Measurements from ENCODE around the gene RMDN3. TPM values are rescaled to one million over a fixed set of nuclear protein-coding genes. Genes with fewer than 3 reads are reported as not detected.

Gene RMDN3
- total RNA-seq, 1 donor, result 19.9 TPM

DNA sequence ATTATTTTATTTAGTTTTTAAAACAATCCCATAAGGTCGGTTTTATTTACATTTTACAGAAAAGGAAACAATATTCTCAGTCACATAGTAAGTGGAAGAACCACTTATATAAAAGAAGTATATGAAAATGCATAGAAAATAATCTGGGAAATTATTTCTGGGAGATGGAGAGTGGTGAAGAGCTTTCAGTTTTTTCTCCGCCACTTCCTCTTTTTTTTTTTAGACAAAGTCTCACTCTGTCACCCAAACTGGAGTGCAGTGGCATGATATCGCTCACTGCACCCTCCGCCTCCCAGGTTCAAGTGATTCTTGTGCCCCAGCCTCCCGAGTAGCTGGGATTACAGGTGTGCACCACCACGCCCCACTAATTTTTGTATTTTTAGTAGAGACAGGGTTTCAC, 38.9 kb downstream of the RMDN3 start:
- peaks cover 9% of the 10 kb centered on the region for H3K36me3 ChIP-seq (ENCODE audit: insufficient read depth, low read length)
- DNase-seq (ENCODE audit: insufficient read length, low spot score, missing footprints), result no peak
- no peak overlapping the region for H3K27ac ChIP-seq (ENCODE audit: low read depth, low read length)
- H3K4me3 ChIP-seq (ENCODE audit: insufficient read depth, low read length), result no peak overlapping the region
- no peaks in the 10 kb centered on the region for H3K79me2 ChIP-seq (ENCODE audit: insufficient read depth, low read length)
- H3K4me1 ChIP-seq (ENCODE audit: insufficient read depth, low read length), result no peaks in the 10 kb centered on the region
- no peak overlapping the region for H3K4me2 ChIP-seq (ENCODE audit: insufficient read depth, low read length)
- H3K27me3 ChIP-seq (ENCODE audit: insufficient read depth, low read length), result no peaks in the 10 kb centered on the region
- no peak overlapping the region for H2AFZ ChIP-seq (ENCODE audit: low read length)
- TF ChIP-seq CTCF (IDR thresholded peaks at IDR 0.05; ENCODE audit: extremely low read depth, low read depth, low read length), result no peak
- no peaks in the 10 kb centered on the region for H4K20me1 ChIP-seq (ENCODE audit: insufficient read depth, low read length)
- no peaks in the 10 kb centered on the region for H3K9me3 ChIP-seq (ENCODE audit: low read depth, low read length)

DNA sequence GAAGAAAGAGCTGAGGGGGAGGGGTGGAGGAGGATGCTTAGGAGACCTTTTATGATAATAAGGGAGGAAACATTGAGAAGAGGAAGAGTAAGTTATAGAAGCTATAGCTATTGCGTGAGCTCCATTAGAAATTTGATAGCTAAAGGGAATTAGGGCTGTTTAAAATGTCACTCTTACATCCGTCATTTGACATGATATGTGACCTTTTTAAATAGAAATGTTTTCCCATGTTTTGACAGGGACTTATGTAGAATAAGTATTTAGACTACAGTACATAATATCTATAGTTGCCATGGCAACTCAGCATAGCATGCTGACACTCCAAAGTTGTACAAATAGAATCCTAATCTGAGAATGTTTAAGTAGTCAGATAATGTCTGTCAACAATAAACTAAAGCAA, 40.9 kb downstream of the RMDN3 start:
- peaks cover 15% of the 10 kb centered on the region for H3K36me3 ChIP-seq (ENCODE audit: insufficient read depth, low read length)
- DNase-seq (ENCODE audit: insufficient read length, low spot score, missing footprints), result no peak

DNA sequence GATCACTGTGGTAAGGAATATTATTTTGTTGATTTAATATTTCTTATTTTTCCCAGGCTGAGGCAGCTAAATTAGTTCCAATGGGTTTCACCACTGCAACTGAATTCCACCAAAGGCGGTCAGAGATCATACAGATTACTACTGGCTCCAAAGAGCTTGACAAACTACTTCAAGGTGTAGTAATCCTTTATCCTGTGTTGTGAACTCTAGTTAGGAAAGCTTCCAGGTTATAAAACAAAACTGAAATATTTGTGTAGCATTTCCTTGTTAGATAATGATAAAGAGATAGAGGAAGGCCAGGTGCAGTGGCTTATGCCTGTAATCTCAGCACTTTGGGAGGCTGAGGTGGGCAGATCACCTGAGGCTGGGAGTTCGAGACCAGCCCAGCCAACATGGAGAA, 48.9 kb downstream of the RMDN3 start:
- no peak for TF ChIP-seq CTCF (IDR thresholded peaks at IDR 0.05; ENCODE audit: extremely low read depth, low read depth, low read length)
- Histone ChIP-seq H3K79me2 (ENCODE audit: insufficient read depth, low read length) (no peaks in the 10 kb centered on the region), H3K9me3 (ENCODE audit: low read depth, low read length) (no peaks in the 10 kb centered on the region), H3K27me3 (ENCODE audit: insufficient read depth, low read length) (no peaks in the 10 kb centered on the region), H3K36me3 (ENCODE audit: insufficient read depth, low read length) (peaks cover 26% of the 10 kb centered on the region), H3K27ac (ENCODE audit: low read depth, low read length) (no peak overlapping the region), H4K20me1 (ENCODE audit: insufficient read depth, low read length) (no peaks in the 10 kb centered on the region), H3K4me3 (ENCODE audit: insufficient read depth, low read length) (no peak overlapping the region), H3K4me2 (ENCODE audit: insufficient read depth, low read length) (no peak overlapping the region), H3K4me1 (ENCODE audit: insufficient read depth, low read length) (no peaks in the 10 kb centered on the region), H2AFZ (ENCODE audit: low read length) (no peak overlapping the region)
- DNase-seq (ENCODE audit: insufficient read length, low spot score, missing footprints), result no peak

More for the DNA sequence above, 40.9 kb downstream of the RMDN3 start:
- H3K27ac ChIP-seq (ENCODE audit: low read depth, low read length), result no peak overlapping the region
- H3K79me2 ChIP-seq (ENCODE audit: insufficient read depth, low read length), result no peaks in the 10 kb centered on the region
- no peak for TF ChIP-seq CTCF (IDR thresholded peaks at IDR 0.05; ENCODE audit: extremely low read depth, low read depth, low read length)
- H3K27me3 ChIP-seq (ENCODE audit: insufficient read depth, low read length), result no peaks in the 10 kb centered on the region
- H4K20me1 ChIP-seq (ENCODE audit: insufficient read depth, low read length), result no peaks in the 10 kb centered on the region
- H3K4me3 ChIP-seq (ENCODE audit: insufficient read depth, low read length), result no peak overlapping the region
- H2AFZ ChIP-seq (ENCODE audit: low read length), result no peak overlapping the region
- H3K4me2 ChIP-seq (ENCODE audit: insufficient read depth, low read length), result no peak overlapping the region
- no peaks in the 10 kb centered on the region for H3K4me1 ChIP-seq (ENCODE audit: insufficient read depth, low read length)
- H3K9me3 ChIP-seq (ENCODE audit: low read depth, low read length), result no peaks in the 10 kb centered on the region

DNA sequence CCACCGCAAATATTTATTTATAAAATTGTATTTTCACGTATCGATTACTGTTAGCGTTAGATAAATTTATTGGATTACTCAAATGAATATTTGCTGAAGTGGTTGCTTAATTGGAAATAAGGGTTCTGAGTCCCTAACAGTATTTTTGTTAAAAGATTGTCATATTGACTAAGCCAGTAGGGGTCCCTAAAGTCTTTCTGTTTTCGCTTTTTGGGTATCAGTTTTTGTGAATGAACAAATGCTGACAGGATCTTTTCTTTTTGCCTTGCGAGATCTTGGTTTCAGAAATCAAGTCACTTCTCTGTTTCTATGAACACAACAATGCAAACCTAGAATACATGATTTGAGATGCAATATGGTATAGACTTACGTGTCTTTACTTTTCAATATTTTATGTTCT, 53.0 kb downstream of the RMDN3 start:
- Histone ChIP-seq H3K9me3 (ENCODE audit: low read depth, low read length) (no peaks in the 10 kb centered on the region), H2AFZ (ENCODE audit: low read length) (no peak overlapping the region), H3K4me2 (ENCODE audit: insufficient read depth, low read length) (no peak overlapping the region), H3K4me1 (ENCODE audit: insufficient read depth, low read length) (no peaks in the 10 kb centered on the region), H3K27me3 (ENCODE audit: insufficient read depth, low read length) (no peaks in the 10 kb centered on the region), H3K4me3 (ENCODE audit: insufficient read depth, low read length) (no peak overlapping the region), H4K20me1 (ENCODE audit: insufficient read depth, low read length) (no peaks in the 10 kb centered on the region), H3K36me3 (ENCODE audit: insufficient read depth, low read length) (peaks cover 24% of the 10 kb centered on the region), H3K27ac (ENCODE audit: low read depth, low read length) (no peak overlapping the region), H3K79me2 (ENCODE audit: insufficient read depth, low read length) (peaks cover 9% of the 10 kb centered on the region)
- peak; percentile 35 for TF ChIP-seq CTCF (IDR thresholded peaks at IDR 0.05; ENCODE audit: extremely low read depth, low read depth, low read length)
- peak; percentile 76 for DNase-seq (ENCODE audit: insufficient read length, low spot score, missing footprints)
